Measurements from ENCODE around the gene AMOTL2.

AMOTL2 gene

GRCh38 chr3:134353171-134353825 is 20.9 kb downstream of the AMOTL2 start:
- DNase-seq (ENCODE audit: low read depth), result no peak

GRCh38 chr3:134352031-134352671 is 22.1 kb downstream of the AMOTL2 start:
- DNase-seq (ENCODE audit: low read depth), result no peak

GRCh38 chr3:134351427-134351826 is 22.8 kb downstream of the AMOTL2 start:
- no peak for DNase-seq (ENCODE audit: low read depth)

- no peak for DNase-seq (ENCODE audit: low read depth)
These were observed 23.4 kb downstream of the AMOTL2 start for GRCh38 chr3:134350861-134351311.

DNA sequence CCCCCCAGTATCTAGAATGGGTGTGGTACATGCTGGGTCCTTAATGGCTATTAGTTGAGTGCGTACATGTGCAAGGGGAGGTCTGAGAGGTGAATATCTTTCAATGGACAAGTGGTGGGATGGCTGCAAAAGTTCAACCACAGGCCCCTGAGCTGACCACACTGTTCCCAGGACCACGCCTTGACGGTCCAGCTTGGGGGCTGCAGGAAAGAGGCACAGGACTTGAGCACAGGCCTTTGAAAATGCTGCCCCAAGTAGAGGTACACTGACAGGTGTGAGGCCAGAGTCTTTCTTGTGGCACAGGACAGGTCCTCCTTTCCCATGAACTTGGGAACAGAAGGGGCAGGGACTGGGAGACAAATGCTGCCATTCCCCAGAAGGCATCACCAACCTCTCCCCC is 24.0 kb downstream of the AMOTL2 start:
- DNase-seq (ENCODE audit: low read depth), result no peak

DNA sequence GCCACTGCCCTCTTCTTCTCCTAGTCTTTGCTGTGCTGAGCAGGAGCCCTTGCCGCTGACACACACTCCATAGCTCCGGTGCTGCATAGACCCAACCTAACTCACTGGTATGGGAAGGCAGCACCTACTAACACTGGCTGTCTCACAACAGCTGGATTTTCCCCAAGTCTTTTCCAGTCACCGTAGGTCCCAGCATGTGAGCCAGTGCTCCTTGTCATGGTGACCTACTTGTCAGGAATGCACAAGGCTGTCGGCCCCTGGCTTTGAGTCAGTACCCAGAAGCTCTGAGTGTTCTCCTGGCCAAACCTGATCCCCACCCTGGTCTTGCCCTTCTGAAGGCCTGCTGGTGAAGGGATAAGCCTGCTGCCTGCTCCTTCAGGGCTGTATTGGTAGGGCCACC is 25.7 kb downstream of the AMOTL2 start:
- no peak for DNase-seq (ENCODE audit: low read depth)

DNA sequence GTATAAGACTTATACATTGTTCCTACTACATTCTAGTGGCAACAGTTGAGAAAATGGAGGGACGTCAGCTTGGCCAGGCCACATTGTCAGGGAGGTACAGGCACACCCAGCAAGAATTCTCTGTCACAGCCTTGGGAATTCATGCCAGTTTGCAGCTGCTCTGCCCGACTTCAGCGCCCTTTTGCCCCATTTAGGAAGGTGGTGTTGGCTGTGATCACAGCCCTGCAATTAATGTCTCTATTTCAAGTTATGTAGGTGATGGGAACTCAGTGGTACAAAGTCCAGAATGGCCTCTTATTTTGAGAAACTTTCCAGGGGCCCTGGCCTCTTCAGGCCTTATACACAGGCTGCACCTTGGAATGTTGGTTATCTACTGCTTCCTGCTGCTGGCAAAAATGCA is 26.7 kb downstream of the AMOTL2 start:
- no peak for DNase-seq (ENCODE audit: low read depth)

DNA sequence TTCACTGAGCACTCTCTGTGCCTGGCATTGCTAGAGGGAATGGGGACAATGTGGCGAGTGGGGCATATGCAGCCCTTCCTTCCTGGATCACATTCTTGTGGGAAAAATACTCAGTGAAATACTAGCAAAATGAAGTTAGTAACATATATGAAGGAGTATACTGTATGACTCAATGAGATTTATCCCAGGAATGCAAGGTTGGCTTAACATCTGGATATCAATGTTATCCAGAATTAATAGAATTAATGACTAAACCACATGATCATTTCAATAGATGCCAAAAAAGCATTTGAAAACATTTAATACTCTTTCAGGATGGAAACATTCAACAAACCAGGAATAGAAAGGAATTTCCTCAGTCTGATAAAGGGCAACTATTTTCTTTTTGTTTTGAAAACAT is 27.5 kb downstream of the AMOTL2 start:
- DNase-seq (ENCODE audit: low read depth), result no peak

DNA sequence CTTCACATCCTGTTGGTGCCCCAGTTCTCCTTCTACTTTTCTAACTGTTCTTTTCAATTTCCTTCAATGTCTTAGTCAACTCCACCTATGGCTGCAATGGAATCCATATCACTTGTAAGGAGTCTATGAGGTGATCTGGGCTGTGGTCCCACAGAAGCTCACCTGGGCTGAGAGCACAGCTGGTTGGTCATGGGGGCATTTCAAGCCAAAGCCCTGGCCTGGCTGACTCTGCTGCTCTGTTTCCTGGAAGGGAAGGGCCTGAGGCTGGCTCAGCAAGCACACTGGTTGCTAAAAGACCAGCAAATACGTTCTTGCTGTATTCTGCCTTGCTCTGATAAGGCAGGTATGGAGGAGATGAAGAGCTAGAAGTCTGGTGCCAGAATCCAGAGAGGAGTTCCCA is 29.0 kb downstream of the AMOTL2 start:
- DNase-seq (ENCODE audit: low read depth), result no peak

DNA sequence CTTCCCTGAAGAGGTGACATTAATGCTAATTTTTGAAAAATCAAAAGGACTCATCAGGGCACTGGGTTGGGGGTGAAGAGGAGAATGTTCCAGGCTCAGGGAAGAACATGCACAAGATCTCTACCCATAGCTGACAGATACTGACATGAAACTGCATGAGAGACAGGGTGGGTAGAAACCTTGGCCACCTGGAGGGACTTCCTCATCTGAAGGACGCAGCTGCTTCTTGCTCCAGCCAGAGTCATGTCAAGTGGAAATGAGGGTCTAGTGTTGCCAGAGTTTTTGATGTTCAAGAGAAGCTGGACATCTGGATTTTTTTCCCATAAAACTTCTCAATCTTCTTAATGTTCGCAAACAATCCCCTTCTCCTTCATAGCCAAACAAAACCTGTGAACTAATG is 29.7 kb downstream of the AMOTL2 start:
- DNase-seq (ENCODE audit: low read depth), result no peak

GRCh38 chr3:134342259-134342658 is 32.0 kb downstream of the AMOTL2 start:
- DNase-seq (ENCODE audit: low read depth), result no peak

- DNase-seq (ENCODE audit: low read depth), result no peak
These were observed 32.9 kb downstream of the AMOTL2 start for GRCh38 chr3:134341389-134341788.

- no peak for DNase-seq (ENCODE audit: low read depth)
These were observed 33.3 kb downstream of the AMOTL2 start for GRCh38 chr3:134340982-134341365.

- no peak for DNase-seq (ENCODE audit: low read depth)
These were observed 33.8 kb downstream of the AMOTL2 start for GRCh38 chr3:134340362-134340981.

GRCh38 chr3:134339913-134340312 is 34.3 kb downstream of the AMOTL2 start:
- DNase-seq (ENCODE audit: low read depth), result no peak

DNA sequence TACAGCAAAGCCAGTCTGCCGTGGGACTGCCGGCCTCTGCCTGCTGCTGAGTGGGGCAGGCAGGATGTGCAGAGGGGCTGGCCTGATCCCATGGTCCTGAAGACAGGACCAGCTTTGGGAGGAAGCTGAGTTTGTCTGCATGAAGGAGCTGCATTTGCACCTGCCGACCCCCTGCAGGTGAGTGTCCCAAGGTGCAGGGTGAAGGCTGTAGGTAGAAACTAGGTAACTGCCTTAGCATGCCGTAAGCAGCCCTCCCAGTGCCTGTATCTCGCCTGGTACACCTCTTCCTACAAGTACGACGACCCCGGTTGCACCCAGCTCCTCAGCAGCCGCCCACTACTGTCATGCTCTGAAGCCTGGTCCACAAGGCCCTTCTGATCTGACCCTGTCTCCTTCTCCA is 34.9 kb downstream of the AMOTL2 start:
- no peak for DNase-seq (ENCODE audit: low read depth)

DNA sequence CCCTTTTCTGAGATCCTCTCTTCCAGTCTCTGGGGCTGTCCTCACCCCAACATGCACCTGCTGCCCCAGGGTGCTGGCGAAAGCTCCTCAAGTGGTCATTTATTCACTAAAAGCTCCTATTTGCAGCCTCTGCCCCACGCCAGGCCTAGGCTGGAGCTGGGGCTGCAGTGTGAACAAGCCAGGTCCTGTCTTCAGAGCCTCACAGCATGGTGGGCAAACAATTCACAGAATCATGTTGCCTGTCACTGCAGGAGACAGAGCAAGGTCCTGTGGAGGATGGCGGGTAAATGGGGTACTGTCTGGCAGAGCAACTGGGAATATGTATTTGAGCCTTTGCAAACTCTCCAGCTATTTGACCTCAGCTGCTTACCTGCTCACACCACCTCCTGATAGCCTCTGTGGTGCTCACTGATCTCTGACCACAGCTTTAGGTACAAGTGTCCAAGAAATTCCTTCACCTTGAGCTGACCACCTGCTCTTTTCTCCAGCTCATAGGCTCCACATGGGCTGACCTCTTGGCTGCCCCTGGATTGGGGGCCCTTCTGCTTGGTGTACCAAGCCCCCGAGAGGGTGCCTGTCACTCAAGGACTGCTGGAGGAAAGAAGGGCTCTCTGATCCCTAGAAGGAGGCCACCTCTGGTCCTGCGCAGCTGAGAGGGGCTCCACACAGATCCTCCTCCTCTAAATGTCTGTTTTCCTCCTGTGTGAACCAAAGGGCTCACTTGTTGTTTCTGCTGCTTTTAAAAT is 35.6 kb downstream of the AMOTL2 start:
- no peak for DNase-seq (ENCODE audit: low read depth)

DNA sequence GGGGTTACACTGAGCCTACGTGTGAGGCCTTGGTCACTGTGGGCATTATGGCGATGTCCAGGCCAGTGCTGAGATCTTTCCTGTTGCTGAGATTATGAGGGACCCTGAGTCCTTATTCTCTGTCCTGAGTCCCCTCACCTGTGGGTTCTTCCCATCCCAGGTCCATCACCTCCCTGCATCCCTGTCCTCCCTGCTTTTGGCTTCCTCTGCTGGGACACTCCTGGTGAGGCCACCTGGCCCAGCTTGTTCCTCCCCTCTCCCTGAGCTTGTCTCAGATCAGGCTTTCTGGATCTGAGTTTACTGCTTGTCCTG is 36.1 kb downstream of the AMOTL2 start:
- DNase-seq (ENCODE audit: low read depth), result no peak

- DNase-seq (ENCODE audit: low read depth), result no peak
These were observed 36.6 kb downstream of the AMOTL2 start for GRCh38 chr3:134337511-134338200.

- no peak for DNase-seq (ENCODE audit: low read depth)
These were observed 37.2 kb downstream of the AMOTL2 start for GRCh38 chr3:134337071-134337482.

- no peak for DNase-seq (ENCODE audit: low read depth)
These were observed 37.7 kb downstream of the AMOTL2 start for GRCh38 chr3:134336587-134336986.

GRCh38 chr3:134334901-134335280 is 39.4 kb downstream of the AMOTL2 start:
- no peak for DNase-seq (ENCODE audit: low read depth)
